GM12878 (cell line): ENCODE measurements around the gene SLC35A4. TPM values are rescaled to one million over a fixed set of nuclear protein-coding genes. Genes with fewer than 3 reads are reported as not detected.

Experiments used
- ATAC-seq: fragments of 200-7000 bp; cut with Tn5 transposase; 3 replicates; pipeline ENCODE4 v1.9.1; 2020; ENCODE audit warnings: mild to moderate bottlenecking, moderate library complexity
- BruUV-seq: library from RNA; stranded (reverse); fragments of 400-500 nt; replicated peaks from 2 replicates; lab custom pipeline; 2021; lab: Mats Ljungman, UMichigan
- CTCF ChIA-PET: fragments of 300-600 bp; sonication (Branson Sonifier 250); formaldehyde crosslinking; extraction: SDS; loops from one replicate; lab custom pipeline; 2021; ENCODE audit warnings: inconsistent platforms; lab: Yijun Ruan, JAX
- POLR2A ChIA-PET: fragments of 350-600 bp; formaldehyde crosslinking; extraction: SDS; loops from one replicate; lab custom pipeline; 2021; ENCODE audit warnings: inconsistent platforms; lab: Charles Lee
- RAD21 ChIA-PET: fragments of 300-600 bp; sonication (Branson Sonifier 250); formaldehyde crosslinking; loops from one replicate; lab custom pipeline; 2023; ENCODE audit warnings: antibody characterized with exemption; ENCODE audit not compliant: unreplicated experiment; lab: Charles Lee
- SMC1A ChIA-PET: fragments of 300-600 bp; sonication (Branson Sonifier 250); formaldehyde crosslinking; loops from one replicate; lab custom pipeline; 2023; ENCODE audit not compliant: unreplicated experiment, uncharacterized antibody; lab: Charles Lee
- DNase-seq: peaks from one replicate; pipeline ENCODE4 v3.0.0-alpha.2; 2011; ENCODE audit warnings: low read depth, low spot score
- FAIRE-seq: peaks from 3 replicates; lab custom pipeline; 2011; peaks lifted over from hg19 to GRCh38; lab: Jason Lieb, UNC
- H2AFZ ChIP-seq: 2 replicates; pipeline ENCODE4 v1.6.0; 2011; ENCODE audit warnings: low read depth, low read length, control low read depth; ENCODE audit not compliant: control insufficient read depth
- H3K27ac ChIP-seq: 2 replicates; pipeline ENCODE4 v1.5.1; 2011; ENCODE audit warnings: control low read depth; ENCODE audit not compliant: control insufficient read depth, insufficient read depth
- H3K27me3 ChIP-seq, 2 experiments: replicated peaks in 1 of 2; 2 replicates each; pipeline versions ENCODE4 v1.6.0 to v1.6.1; 2011; ENCODE audit warnings: low read length in 1 of 2; ENCODE audit not compliant: control insufficient read depth in 2 of 2, insufficient read depth in 2 of 2
- H3K36me3 ChIP-seq, 2 experiments: 2 replicates each; pipeline ENCODE4 v1.5.1; 2011; ENCODE audit warnings: low read length in 1 of 2; ENCODE audit not compliant: control insufficient read depth in 2 of 2, insufficient read depth in 2 of 2
- H3K4me1 ChIP-seq: 2 replicates; pipeline ENCODE4 v1.6.1; 2011; ENCODE audit warnings: mild to moderate bottlenecking, low read length, moderate library complexity, mixed read lengths; ENCODE audit not compliant: control insufficient read depth, insufficient read depth
- H3K4me2 ChIP-seq: 2 replicates; pipeline ENCODE4 v1.6.0; 2011; ENCODE audit warnings: control low read depth; ENCODE audit not compliant: control insufficient read depth, insufficient read depth
- H3K4me3 ChIP-seq: fragments of 200-600 bp; sonication (generic); 2 replicates; pipeline ENCODE4 v1.5.1; 2016
- H3K79me2 ChIP-seq: 2 replicates; pipeline ENCODE4 v1.6.0; 2011; ENCODE audit warnings: low read length; ENCODE audit not compliant: control insufficient read depth, insufficient read depth
- H3K9ac ChIP-seq: 2 replicates; pipeline ENCODE4 v1.8.0; 2011; ENCODE audit warnings: low read length, control low read depth, mixed read lengths; ENCODE audit not compliant: control insufficient read depth, insufficient read depth
- H3K9me3 ChIP-seq: replicated peaks from 3 replicates; pipeline ENCODE4 v1.5.1; 2011; ENCODE audit warnings: mild to moderate bottlenecking, low read length; ENCODE audit not compliant: control insufficient read depth, insufficient read depth
- H4K20me1 ChIP-seq: 2 replicates; pipeline ENCODE4 v1.6.0; 2011; ENCODE audit not compliant: control insufficient read depth, insufficient read depth
- CHD2 ChIP-seq: IDR thresholded peaks from 2 replicates; pipeline ENCODE4 v1.6.1; 2011; ENCODE audit warnings: low read depth, low read length, improper control_type of control experiment, borderline replicate concordance
- E2F4 ChIP-seq: IDR thresholded peaks from 2 replicates; pipeline ENCODE4 v1.6.1; 2012; ENCODE audit warnings: low read depth, low read length, improper control_type of control experiment
- E2F8 ChIP-seq: fragments of 450-650 bp; IDR thresholded peaks from 2 replicates; pipeline ENCODE4 v1.6.1; 2018; ENCODE audit warnings: mild to moderate bottlenecking, low read depth, moderate library complexity; ENCODE audit not compliant: partially characterized antibody
- EGR1 ChIP-seq, 2 experiments: IDR thresholded peaks; 1 replicate in 1 of 2; 2 replicates in 1 of 2; pipeline ENCODE4 v1.6.1; 2011 to 2012; ENCODE audit warnings: low read depth in 2 of 2, low read length in 2 of 2, borderline replicate concordance in 1 of 2, mild to moderate bottlenecking in 1 of 2, moderate library complexity in 1 of 2
- ELK1 ChIP-seq: IDR thresholded peaks from 2 replicates; pipeline ENCODE4 v1.6.1; 2012; ENCODE audit warnings: low read depth, low read length, improper control_type of control experiment
- ESRRA ChIP-seq: IDR thresholded peaks from 2 replicates; pipeline ENCODE4 v1.6.1; 2012; ENCODE audit warnings: mild to moderate bottlenecking, low read length, improper control_type of control experiment
- GABPA ChIP-seq: IDR thresholded peaks from 2 replicates; pipeline ENCODE4 v1.6.1; 2014; ENCODE audit warnings: antibody characterized with exemption, low read depth, mild to moderate bottlenecking, inconsistent platforms
- IKZF1 ChIP-seq: fragments of 450-650 bp; conservative IDR thresholded peaks from 2 replicates; pipeline ENCODE4 v1.6.1; 2017; ENCODE audit warnings: antibody characterized with exemption, mild to moderate bottlenecking
- KDM1A ChIP-seq: fragments of 200-600 bp; sonication (generic); IDR thresholded peaks from 2 replicates; pipeline ENCODE4 v1.6.1; 2016; ENCODE audit warnings: borderline replicate concordance
- NBN ChIP-seq: fragments of 450-650 bp; IDR thresholded peaks from 2 replicates; pipeline ENCODE4 v1.6.1; 2016
- NFYA ChIP-seq: IDR thresholded peaks from 2 replicates; pipeline ENCODE4 v1.6.1; 2011; ENCODE audit warnings: low read depth, mild to moderate bottlenecking, low read length, improper control_type of control experiment, borderline replicate concordance
- NR2C1 ChIP-seq: fragments of 450-650 bp; IDR thresholded peaks from 2 replicates; pipeline ENCODE4 v1.6.1; 2017; ENCODE audit warnings: antibody characterized with exemption, mild to moderate bottlenecking, moderate library complexity
- RELA ChIP-seq: fragments of 450-650 bp; IDR thresholded peaks from 2 replicates; pipeline ENCODE4 v1.8.0; 2014; ENCODE audit warnings: borderline replicate concordance; ENCODE audit not compliant: partially characterized antibody
- SMAD5 ChIP-seq: IDR thresholded peaks from 2 replicates; pipeline ENCODE4 v1.6.1; 2016; ENCODE audit warnings: antibody characterized with exemption, low read depth
- SPI1 ChIP-seq: IDR thresholded peaks from 2 replicates; pipeline ENCODE4 v1.6.1; 2011; ENCODE audit warnings: low read depth, mild to moderate bottlenecking, low read length, moderate library complexity, borderline replicate concordance; ENCODE audit not compliant: insufficient read depth
- TCF12 ChIP-seq: IDR thresholded peaks from 2 replicates; pipeline ENCODE4 v1.6.1; 2011; ENCODE audit warnings: low read depth, mild to moderate bottlenecking, low read length
- WRNIP1 ChIP-seq: IDR thresholded peaks from 2 replicates; pipeline ENCODE4 v1.6.1; 2011; ENCODE audit warnings: low read depth, low read length, improper control_type of control experiment, borderline replicate concordance
- in situ Hi-C: fragments of 300-500 bp; cut with MboI; formaldehyde crosslinking; loops from 9 replicates; pipeline ENCODE4 v1.14.3; 2018; ENCODE audit warnings: mixed read lengths
- intact Hi-C: fragments of 100-400 bp; cut with micrococcal nuclease; formaldehyde crosslinking; loops from one replicate; pipeline ENCODE4 v1.14.2; 2022; ENCODE audit not compliant: unreplicated experiment
- polyA plus RNA-seq, 11 experiments: library from polyadenylated mRNA; depleted of rRNA in 4 of 11; unstranded in 6 of 11; stranded (reverse) in 5 of 11; fragments of >200 nt; fragmentation: Nextera tagmentation in 4 of 11; fragmentation: Illumina TruSeq in 1 of 11; extraction: Ambion mirVana in 4 of 11; extraction: Trizol in 1 of 11; gene quantifications; 1 replicate in 1 of 11; 2 replicates in 10 of 11; pipeline versions ENCODE4 v1.2.1 to v1.2.3, GENCODE V29; 2011 to 2016; ENCODE audit warnings: inconsistent platforms in 2 of 11, missing spikeins in 2 of 11, low read depth in 1 of 11
- total RNA-seq, 4 experiments: library from RNA; depleted of rRNA in 3 of 4; stranded (reverse); fragments of >200 nt in 3 of 4; fragmentation: Illumina TruSeq in 1 of 4; extraction: Trizol in 1 of 4; gene quantifications; 2 replicates each; pipeline versions ENCODE4 v1.2.1 to v1.2.3, GENCODE V29; 2013 to 2021

The SLC35A4 gene
- total and polyA plus RNA-seq, 10 of the 15 experiments (the other 5 are each of a cell fraction or from before 2014, with no cell fraction given) = 23.8 to 167 (median 114) TPM

DNA sequence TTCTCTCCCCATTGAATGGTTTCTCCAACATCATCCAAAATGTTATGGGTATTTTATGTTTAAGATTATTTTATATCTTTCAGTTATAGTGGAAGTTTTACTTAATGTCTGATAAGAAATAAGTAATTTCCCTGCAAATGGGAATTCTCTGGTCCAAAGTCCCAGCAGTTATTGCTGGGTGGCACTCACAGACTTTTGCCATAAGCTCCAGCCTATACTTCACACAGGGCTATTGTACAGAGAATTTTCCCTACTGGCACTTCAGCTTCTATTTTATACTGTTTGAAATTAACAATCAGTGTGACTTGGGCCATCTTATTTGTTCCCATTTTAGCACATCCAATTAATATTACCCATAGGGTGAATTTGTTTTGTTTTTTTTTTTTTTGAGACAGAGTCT is 35.5 kb downstream of the SLC35A4 start:
- intact Hi-C loops = no loop called here
- ATAC-seq = no peak
- Histone ChIP-seq H3K27ac (no peak overlapping the region), H3K9me3 (no peaks in the 10 kb centered on the region), H3K36me3 (no peaks in the 10 kb centered on the region), H3K4me1 (no peaks in the 10 kb centered on the region), H3K27me3 (no peaks in the 10 kb centered on the region), H3K9ac (no peak overlapping the region), H2AFZ (no peak overlapping the region), H3K4me2 (no peak overlapping the region), H4K20me1 (no peaks in the 10 kb centered on the region), H3K4me3 (no peak overlapping the region), H3K79me2 (no peaks in the 10 kb centered on the region)
- CTCF ChIA-PET = interaction anchor here (1.1 kb wide), 1 partner anchor 35 kb away, joined by 5 read pairs; no protein-coding TSS in a partner anchor
- SMC1A ChIA-PET = no interaction called here
- DNase-seq = no peak
- no TSS peak for BruUV-seq
- in situ Hi-C loops = no loop called here
- RAD21 ChIA-PET = no interaction called here
- POLR2A ChIA-PET = no interaction called here
- FAIRE-seq = no peak
- TF ChIP-seq CHD2 (no peak), EGR1 (IDR thresholded peaks at IDR 0.05; ENCODE audit: borderline replicate concordance in 1 of 2, low read depth in 2 of 2, low read length in 2 of 2) (no peak), RELA (no peak), GABPA (no peak), E2F4 (no peak), E2F8 (no peak), NBN (no peak), NR2C1 (no peak), KDM1A (no peak), TCF12 (no peak), SMAD5 (no peak), SPI1 (no peak), NFYA (no peak), WRNIP1 (no peak), ESRRA (no peak), IKZF1 (no peak), ELK1 (no peak)
